ENCODE results near the gene MT1E.

Gene MT1E

GRCh38 chr16:56628486-56629350, 3.1 kb downstream of the MT1E start:
- no peak for TF ChIP-seq ZNF274 (IDR thresholded peaks at IDR 0.05; ENCODE audit: low read depth, low read length)
- no peak overlapping the region for H3K4me3 ChIP-seq (ENCODE audit: low read length)

- no peak for TF ChIP-seq ZNF274 (IDR thresholded peaks at IDR 0.05; ENCODE audit: low read depth, low read length)
- no peak overlapping the region for H3K4me3 ChIP-seq (ENCODE audit: low read length)
These were observed 4.0 kb downstream of the MT1E start for GRCh38 chr16:56629531-56629930.

GRCh38 chr16:56630134-56630533, 4.6 kb downstream of the MT1E start:
- H3K4me3 ChIP-seq (ENCODE audit: low read length): no peak overlapping the region
- no peak for TF ChIP-seq ZNF274 (IDR thresholded peaks at IDR 0.05; ENCODE audit: low read depth, low read length)

- TF ChIP-seq ZNF274 (IDR thresholded peaks at IDR 0.05; ENCODE audit: low read depth, low read length): no peak
- H3K4me3 ChIP-seq (ENCODE audit: low read length): no peak overlapping the region
These were observed 5.6 kb downstream of the MT1E start for GRCh38 chr16:56631197-56631596.

- no peak overlapping the region for H3K4me3 ChIP-seq (ENCODE audit: low read length)
- no peak for TF ChIP-seq ZNF274 (IDR thresholded peaks at IDR 0.05; ENCODE audit: low read depth, low read length)
These were observed 6.2 kb downstream of the MT1E start for GRCh38 chr16:56631832-56632155.

GRCh38 chr16:56632156-56632847, 6.7 kb downstream of the MT1E start, which contains the start of gene MT1M:
Gene MT1M, plus strand, starts transcription at chr16:56632659. Its CDS starts 73 bp downstream, at chr16:56632732.
- TF ChIP-seq ZNF274 (IDR thresholded peaks at IDR 0.05; ENCODE audit: low read depth, low read length): no peak
- no peak within 1 kb of the TSS for H3K4me3 ChIP-seq (ENCODE audit: low read length)

- no peak for TF ChIP-seq ZNF274 (IDR thresholded peaks at IDR 0.05; ENCODE audit: low read depth, low read length)
- H3K4me3 ChIP-seq (ENCODE audit: low read length): no peak overlapping the region
These were observed 7.3 kb downstream of the MT1E start for GRCh38 chr16:56632848-56633365.

GRCh38 chr16:56633535-56633934, 8.0 kb downstream of the MT1E start:
- no peak overlapping the region for H3K4me3 ChIP-seq (ENCODE audit: low read length)
- TF ChIP-seq ZNF274 (IDR thresholded peaks at IDR 0.05; ENCODE audit: low read depth, low read length): no peak

GRCh38 chr16:56634715-56635440, 9.3 kb downstream of the MT1E start:
- no peak overlapping the region for H3K4me3 ChIP-seq (ENCODE audit: low read length)
- TF ChIP-seq ZNF274 (IDR thresholded peaks at IDR 0.05; ENCODE audit: low read depth, low read length): no peak

- no peak for TF ChIP-seq ZNF274 (IDR thresholded peaks at IDR 0.05; ENCODE audit: low read depth, low read length)
- H3K4me3 ChIP-seq (ENCODE audit: low read length): no peak overlapping the region
These were observed 9.9 kb downstream of the MT1E start for GRCh38 chr16:56635441-56635967.

- H3K4me3 ChIP-seq (ENCODE audit: low read length): no peak overlapping the region
- TF ChIP-seq ZNF274 (IDR thresholded peaks at IDR 0.05; ENCODE audit: low read depth, low read length): no peak
These were observed 11.2 kb downstream of the MT1E start for GRCh38 chr16:56636616-56637413.

- no peak within 1 kb of the TSS for H3K4me3 ChIP-seq (ENCODE audit: low read length)
- no peak for TF ChIP-seq ZNF274 (IDR thresholded peaks at IDR 0.05; ENCODE audit: low read depth, low read length)
These were observed 12.5 kb downstream of the MT1E start, which contains the start of gene MT1A for GRCh38 chr16:56637814-56638750. Gene MT1A, plus strand, starts transcription at chr16:56638666. Its CDS starts 73 bp downstream, at chr16:56638739.
